Measurements from ENCODE around the gene WDR36.

- TF ChIP-seq CTCF (IDR thresholded peaks at IDR 0.05; ENCODE audit: insufficient read depth, low read length) (no peak), GABPA (IDR thresholded peaks at IDR 0.05; ENCODE audit: low read depth) (no peak)
Observed at GRCh38 chr5:111147502-111147901, 55.4 kb downstream of the WDR36 start.

Measured in HL-60 (cell line).